ENCODE data around the gene OST4.

The OST4 gene

DNA sequence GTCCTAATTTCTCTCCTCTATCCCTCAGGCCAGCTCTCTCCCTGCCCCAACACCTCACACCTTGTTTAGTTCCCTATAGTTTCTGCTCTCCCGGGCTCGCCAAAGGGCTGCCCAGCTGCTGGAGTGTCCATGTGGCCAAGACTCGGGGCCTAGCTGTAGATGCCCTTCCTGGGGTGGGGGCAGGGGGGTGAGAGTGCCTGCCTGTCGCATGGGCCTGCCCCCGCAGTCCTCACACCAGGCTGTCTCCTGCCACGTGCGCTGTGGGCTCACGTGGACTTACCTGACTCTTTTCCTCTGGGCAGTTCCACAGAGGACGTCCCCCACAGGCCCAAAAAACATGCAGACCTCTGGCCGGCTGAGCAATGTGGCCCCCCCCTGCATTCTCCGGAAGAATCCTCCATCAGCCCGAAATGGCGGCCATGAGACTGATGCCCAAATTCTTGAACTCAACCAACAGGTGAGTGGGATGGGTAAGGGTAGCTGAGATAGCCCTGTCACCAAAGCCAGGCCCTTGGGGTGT is 46.1 kb downstream of the OST4 start:
- H3K4ac ChIP-seq (ENCODE audit: low read depth, low read length) = no peak overlapping the region
- no peak overlapping the region for H3K27ac ChIP-seq (ENCODE audit: low read depth, low read length)
- H3K23ac ChIP-seq (ENCODE audit: low read length) = no peak overlapping the region
- H2BK15ac ChIP-seq (replicated peaks; ENCODE audit: low read depth) = no peak overlapping the region
- no peaks in the 10 kb centered on the region for H3K4me1 ChIP-seq (ENCODE audit: control insufficient read depth, low read depth, low read length)
- DNase-seq = no peak
- H2BK5ac ChIP-seq (ENCODE audit: low read length) = no peak overlapping the region
- H3K36me3 ChIP-seq (ENCODE audit: control insufficient read depth, insufficient read depth, low read length) = no peaks in the 10 kb centered on the region
- no peak overlapping the region for H2AK5ac ChIP-seq (ENCODE audit: low read length)
- no peak overlapping the region for H2BK120ac ChIP-seq (ENCODE audit: low read depth, low read length)
- H3K27me3 ChIP-seq (ENCODE audit: insufficient read depth, low read length, poor library complexity) = no peaks in the 10 kb centered on the region
- no peak overlapping the region for H4K5ac ChIP-seq (ENCODE audit: low read length)
- WGBS (ENCODE audit: extremely low coverage, insufficient coverage, low lambda C conversion rate) = no CpG with 5 or more reads among the region's 13 CpGs
- no peak overlapping the region for H3K9ac ChIP-seq (ENCODE audit: low read length)
- H3K79me1 ChIP-seq (ENCODE audit: low read length) = peaks cover 2% of the 10 kb centered on the region
- H3K4me2 ChIP-seq (ENCODE audit: low read length) = no peak overlapping the region
- H4K8ac ChIP-seq (ENCODE audit: low read depth, low read length) = no peak overlapping the region
- no peak overlapping the region for H3K56ac ChIP-seq (ENCODE audit: low read length)
- no peaks in the 10 kb centered on the region for H3K79me2 ChIP-seq (ENCODE audit: control insufficient read depth, insufficient read depth, low read length)
- H3K4me3 ChIP-seq (ENCODE audit: low read length) = no peak overlapping the region
- no peak overlapping the region for H3K18ac ChIP-seq (ENCODE audit: low read length)

GRCh38 chr2:27024812-27025211 is 46.6 kb downstream of the OST4 start:
- H2AK5ac ChIP-seq (ENCODE audit: low read length) = no peak overlapping the region
- DNase-seq = no peak
- H3K9ac ChIP-seq (ENCODE audit: low read length) = no peak overlapping the region
- H4K8ac ChIP-seq (ENCODE audit: low read depth, low read length) = no peak overlapping the region
- H2BK5ac ChIP-seq (ENCODE audit: low read length) = no peak overlapping the region
- H3K4me1 ChIP-seq (ENCODE audit: control insufficient read depth, low read depth, low read length) = no peaks in the 10 kb centered on the region
- WGBS (ENCODE audit: extremely low coverage, insufficient coverage, low lambda C conversion rate) = no CpG with 5 or more reads among the region's 12 CpGs
- H3K79me1 ChIP-seq (ENCODE audit: low read length) = no peaks in the 10 kb centered on the region
- H3K4ac ChIP-seq (ENCODE audit: low read depth, low read length) = no peak overlapping the region
- H3K27ac ChIP-seq (ENCODE audit: low read depth, low read length) = no peak overlapping the region
- H3K18ac ChIP-seq (ENCODE audit: low read length) = no peak overlapping the region
- H3K4me2 ChIP-seq (ENCODE audit: low read length) = no peak overlapping the region
- H2BK120ac ChIP-seq (ENCODE audit: low read depth, low read length) = no peak overlapping the region
- no peaks in the 10 kb centered on the region for H3K79me2 ChIP-seq (ENCODE audit: control insufficient read depth, insufficient read depth, low read length)
- no peak overlapping the region for H3K56ac ChIP-seq (ENCODE audit: low read length)
- no peak overlapping the region for H2BK15ac ChIP-seq (replicated peaks; ENCODE audit: low read depth)
- no peak overlapping the region for H4K5ac ChIP-seq (ENCODE audit: low read length)
- H3K4me3 ChIP-seq (ENCODE audit: low read length) = no peak overlapping the region
- no peaks in the 10 kb centered on the region for H3K36me3 ChIP-seq (ENCODE audit: control insufficient read depth, insufficient read depth, low read length)
- H3K27me3 ChIP-seq (ENCODE audit: insufficient read depth, low read length, poor library complexity) = no peaks in the 10 kb centered on the region
- no peak overlapping the region for H3K23ac ChIP-seq (ENCODE audit: low read length)

- Histone ChIP-seq H3K18ac (ENCODE audit: low read length) (no peak overlapping the region), H2AK5ac (ENCODE audit: low read length) (no peak overlapping the region), H3K79me2 (ENCODE audit: control insufficient read depth, insufficient read depth, low read length) (no peaks in the 10 kb centered on the region), H3K4me2 (ENCODE audit: low read length) (no peak overlapping the region), H3K9ac (ENCODE audit: low read length) (no peak overlapping the region), H3K23ac (ENCODE audit: low read length) (no peak overlapping the region), H3K79me1 (ENCODE audit: low read length) (no peaks in the 10 kb centered on the region), H3K36me3 (ENCODE audit: control insufficient read depth, insufficient read depth, low read length) (no peaks in the 10 kb centered on the region), H2BK120ac (ENCODE audit: low read depth, low read length) (no peak overlapping the region), H2BK15ac (replicated peaks; ENCODE audit: low read depth) (no peak overlapping the region), H3K27ac (ENCODE audit: low read depth, low read length) (no peak overlapping the region), H3K56ac (ENCODE audit: low read length) (no peak overlapping the region), H4K5ac (ENCODE audit: low read length) (no peak overlapping the region), H3K4me1 (ENCODE audit: control insufficient read depth, low read depth, low read length) (no peaks in the 10 kb centered on the region), H4K8ac (ENCODE audit: low read depth, low read length) (no peak overlapping the region), H3K4me3 (ENCODE audit: low read length) (no peak overlapping the region), H3K27me3 (ENCODE audit: insufficient read depth, low read length, poor library complexity) (no peaks in the 10 kb centered on the region), H3K4ac (ENCODE audit: low read depth, low read length) (no peak overlapping the region), H2BK5ac (ENCODE audit: low read length) (no peak overlapping the region)
- no CpG with 5 or more reads among the region's 18 CpGs for WGBS (ENCODE audit: extremely low coverage, insufficient coverage, low lambda C conversion rate)
- peak; percentile 86 for DNase-seq
Observed at GRCh38 chr2:27024188-27024587, 47.3 kb downstream of the OST4 start.

GRCh38 chr2:27023740-27024139 is 47.7 kb downstream of the OST4 start:
- no CpG with 5 or more reads among the region's 7 CpGs for WGBS (ENCODE audit: extremely low coverage, insufficient coverage, low lambda C conversion rate)
- Histone ChIP-seq H3K27me3 (ENCODE audit: insufficient read depth, low read length, poor library complexity) (no peaks in the 10 kb centered on the region), H3K79me1 (ENCODE audit: low read length) (no peaks in the 10 kb centered on the region), H2BK5ac (ENCODE audit: low read length) (no peak overlapping the region), H3K79me2 (ENCODE audit: control insufficient read depth, insufficient read depth, low read length) (no peaks in the 10 kb centered on the region), H3K9ac (ENCODE audit: low read length) (no peak overlapping the region), H3K56ac (ENCODE audit: low read length) (no peak overlapping the region), H4K8ac (ENCODE audit: low read depth, low read length) (no peak overlapping the region), H3K4me2 (ENCODE audit: low read length) (no peak overlapping the region), H3K36me3 (ENCODE audit: control insufficient read depth, insufficient read depth, low read length) (no peaks in the 10 kb centered on the region), H3K4me3 (ENCODE audit: low read length) (no peak overlapping the region), H3K4ac (ENCODE audit: low read depth, low read length) (no peak overlapping the region), H2AK5ac (ENCODE audit: low read length) (no peak overlapping the region), H4K5ac (ENCODE audit: low read length) (no peak overlapping the region), H2BK15ac (replicated peaks; ENCODE audit: low read depth) (no peak overlapping the region), H3K23ac (ENCODE audit: low read length) (no peak overlapping the region), H2BK120ac (ENCODE audit: low read depth, low read length) (no peak overlapping the region), H3K4me1 (ENCODE audit: control insufficient read depth, low read depth, low read length) (no peaks in the 10 kb centered on the region), H3K27ac (ENCODE audit: low read depth, low read length) (no peak overlapping the region), H3K18ac (ENCODE audit: low read length) (no peak overlapping the region)
- DNase-seq = no peak

DNA sequence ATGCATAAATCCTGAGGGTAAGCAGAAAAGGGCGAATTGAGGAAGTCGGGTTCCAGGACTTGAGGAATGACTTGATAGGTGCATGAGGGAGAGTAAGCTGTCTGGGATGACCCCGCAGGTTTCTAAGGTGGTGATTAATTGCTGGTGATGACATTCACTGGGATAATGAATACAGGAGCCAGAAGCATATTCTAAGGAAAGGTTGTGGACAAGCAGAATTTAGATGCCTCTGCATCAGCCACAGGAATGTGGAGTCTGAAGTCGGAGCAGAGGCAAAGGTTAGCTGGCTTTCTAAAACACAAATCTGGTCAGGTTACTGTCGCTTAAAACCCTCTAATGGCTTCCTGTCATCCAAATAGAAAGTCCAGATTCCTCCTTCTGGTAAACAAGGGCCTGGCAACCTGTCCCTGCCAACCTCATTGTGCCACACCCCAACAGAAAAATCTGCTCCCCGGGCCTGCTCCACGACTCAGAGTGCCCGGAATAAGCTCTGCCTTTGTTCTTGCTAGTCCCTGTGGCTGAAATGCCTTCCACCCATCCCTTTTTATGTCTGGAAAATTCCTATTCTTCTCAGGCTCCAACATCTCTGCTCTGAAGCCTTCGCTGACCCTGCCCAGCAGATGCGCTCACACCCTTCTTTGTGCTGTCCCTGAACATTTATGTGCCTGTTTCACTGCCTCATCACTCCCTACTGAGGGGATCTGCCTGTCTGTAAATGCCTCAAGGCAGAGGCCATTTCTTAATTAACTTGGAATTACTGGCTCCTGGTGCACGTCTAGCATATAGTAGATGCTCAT is 50.0 kb downstream of the OST4 start:
- no peak overlapping the region for H3K18ac ChIP-seq (ENCODE audit: low read length)
- H2BK5ac ChIP-seq (ENCODE audit: low read length) = no peak overlapping the region
- H3K9ac ChIP-seq (ENCODE audit: low read length) = no peak overlapping the region
- no peak overlapping the region for H2AK5ac ChIP-seq (ENCODE audit: low read length)
- no peaks in the 10 kb centered on the region for H3K79me1 ChIP-seq (ENCODE audit: low read length)
- no peaks in the 10 kb centered on the region for H3K4me1 ChIP-seq (ENCODE audit: control insufficient read depth, low read depth, low read length)
- no peaks in the 10 kb centered on the region for H3K36me3 ChIP-seq (ENCODE audit: control insufficient read depth, insufficient read depth, low read length)
- H3K4ac ChIP-seq (ENCODE audit: low read depth, low read length) = no peak overlapping the region
- H3K79me2 ChIP-seq (ENCODE audit: control insufficient read depth, insufficient read depth, low read length) = no peaks in the 10 kb centered on the region
- no CpG with 5 or more reads among the region's 11 CpGs for WGBS (ENCODE audit: extremely low coverage, insufficient coverage, low lambda C conversion rate)
- H4K8ac ChIP-seq (ENCODE audit: low read depth, low read length) = no peak overlapping the region
- no peak overlapping the region for H2BK15ac ChIP-seq (replicated peaks; ENCODE audit: low read depth)
- no peak overlapping the region for H4K5ac ChIP-seq (ENCODE audit: low read length)
- no peak for DNase-seq
- H3K23ac ChIP-seq (ENCODE audit: low read length) = no peak overlapping the region
- no peak overlapping the region for H3K4me2 ChIP-seq (ENCODE audit: low read length)
- no peak overlapping the region for H2BK120ac ChIP-seq (ENCODE audit: low read depth, low read length)
- no peak overlapping the region for H3K56ac ChIP-seq (ENCODE audit: low read length)
- H3K4me3 ChIP-seq (ENCODE audit: low read length) = no peak overlapping the region
- H3K27ac ChIP-seq (ENCODE audit: low read depth, low read length) = no peak overlapping the region
- no peaks in the 10 kb centered on the region for H3K27me3 ChIP-seq (ENCODE audit: insufficient read depth, low read length, poor library complexity)
